Small intestine (tissue), 4 donors: Measurements from ENCODE around the gene SLC39A5. TPM values are rescaled to one million over a fixed set of nuclear protein-coding genes. Genes with fewer than 3 reads are reported as not detected.

Experiments
- polyA plus RNA-seq, 4 donors: library from polyadenylated mRNA; stranded (reverse) in 3 of 4; unstranded in 1 of 4; fragments of 200-250 nt in 3 of 4; fragments of 120-200 nt in 1 of 4; gene quantifications; one replicate each; pipeline versions ENCODE4 v1.2.1 to v1.2.3, GENCODE V29; 2013
- donor health status: healthy with polysubstance abuse.
- donor health status: Bipolar disorder and iron deficiency.
- donor health status: healthy.

The SLC39A5 gene
- polyA plus RNA-seq, 4 donors: 178 to 689 (median 367) TPM

Other genes starting within 250 kb of the SLC39A5 start
- gene SUOX, start 232.8 kb upstream of the SLC39A5 start, polyA plus RNA-seq: 10 to 100 TPM in 3 of 4 donors, 1 to 10 TPM in 1; 7.3 to 51.2 (median 13.6) TPM
- 10 to 100 TPM in 1 of 4 donors, 1 to 10 TPM in 3; 1.1 to 16.1 (median 1.6) TPM for gene IKZF4, start 209.0 kb upstream of the SLC39A5 start, polyA plus RNA-seq
- 1,000 to 10,000 TPM in 3 of 4 donors, 100 to 1,000 TPM in 1; 253 to 1,993 (median 1,176) TPM for gene RPS26, start 188.1 kb upstream of the SLC39A5 start, polyA plus RNA-seq
- 100 to 1,000 TPM in 2 of 4 donors, 10 to 100 TPM in 2; 53.0 to 436 (median 106) TPM for gene ERBB3, start 149.9 kb upstream of the SLC39A5 start, polyA plus RNA-seq
- 100 to 1,000 TPM in 2 of 4 donors, 10 to 100 TPM in 2; 63.7 to 156 (median 93.2) TPM for gene PA2G4, start 125.5 kb upstream of the SLC39A5 start, polyA plus RNA-seq
- gene RPL41, start 113.4 kb upstream of the SLC39A5 start, polyA plus RNA-seq: 1,000 to 10,000 TPM; 3,267 to 7,277 (median 5,942) TPM
- 1 to 10 TPM; 1.1 to 4.0 (median 2.1) TPM for gene ZC3H10, start 111.8 kb upstream of the SLC39A5 start, polyA plus RNA-seq
- gene ESYT1, start 101.8 kb upstream of the SLC39A5 start, polyA plus RNA-seq: 10 to 100 TPM in 2 of 4 donors, 1 to 10 TPM in 2; 2.7 to 51.8 (median 23.7) TPM
- gene MYL6B, start 77.5 kb upstream of the SLC39A5 start, polyA plus RNA-seq: 10 to 100 TPM; 24.8 to 49.7 (median 29.9) TPM
- 1,000 to 10,000 TPM; 1,147 to 4,316 (median 2,966) TPM for gene MYL6, start 71.7 kb upstream of the SLC39A5 start, polyA plus RNA-seq
- gene SMARCC2, start 40.6 kb upstream of the SLC39A5 start, polyA plus RNA-seq: 10 to 100 TPM; 18.6 to 67.5 (median 25.7) TPM
- 10 to 100 TPM; 11.4 to 31.2 (median 18.3) TPM for gene RNF41, start 8.1 kb upstream of the SLC39A5 start, polyA plus RNA-seq
- gene NABP2, start 5.7 kb upstream of the SLC39A5 start, polyA plus RNA-seq: 10 to 100 TPM; 28.7 to 47.4 (median 34.5) TPM
- gene ANKRD52, start 28.3 kb downstream of the SLC39A5 start, polyA plus RNA-seq: 10 to 100 TPM in 2 of 4 donors, 1 to 10 TPM in 2; 5.1 to 23.9 (median 10.3) TPM
- gene COQ10A, start 36.9 kb downstream of the SLC39A5 start, polyA plus RNA-seq: 10 to 100 TPM in 2 of 4 donors, 1 to 10 TPM in 2; 5.4 to 10.5 (median 8.0) TPM
- 100 to 1,000 TPM in 3 of 4 donors, 10 to 100 TPM in 1; 94.6 to 138 (median 117) TPM for gene CS, start 70.3 kb downstream of the SLC39A5 start, polyA plus RNA-seq
- 100 to 1,000 TPM in 3 of 4 donors, 10 to 100 TPM in 1; 80.0 to 195 (median 134) TPM for gene CNPY2, start 85.9 kb downstream of the SLC39A5 start, polyA plus RNA-seq
- 10 to 100 TPM; 20.8 to 84.2 (median 31.1) TPM for gene PAN2, start 103.9 kb downstream of the SLC39A5 start, polyA plus RNA-seq
- gene IL23A, start 108.8 kb downstream of the SLC39A5 start, polyA plus RNA-seq: under 1 TPM in 2 of 4 donors, not detected in 2; 0.57 to 0.92 TPM
- 100 to 1,000 TPM in 1 of 4 donors, 10 to 100 TPM in 3; 28.9 to 120 (median 42.7) TPM for gene STAT2, start 130.1 kb downstream of the SLC39A5 start, polyA plus RNA-seq
- gene APOF, start 132.8 kb downstream of the SLC39A5 start, polyA plus RNA-seq: under 1 TPM in 1 of 4 donors, not detected in 3; 0.19 TPM
- 10 to 100 TPM in 2 of 4 donors, 1 to 10 TPM in 2; 3.2 to 21.6 (median 8.6) TPM for gene TIMELESS, start 219.4 kb downstream of the SLC39A5 start, polyA plus RNA-seq
- gene MIP, start 224.6 kb downstream of the SLC39A5 start, polyA plus RNA-seq: under 1 TPM in 2 of 4 donors, not detected in 2; 0.06 to 0.07 TPM
- 1 to 10 TPM; 1.4 to 4.7 (median 2.6) TPM for gene SPRYD4, start 238.5 kb downstream of the SLC39A5 start, polyA plus RNA-seq